Muscle layer of colon (tissue), 2 donors: Measurements from ENCODE around the gene RAMP3.

Source experiments
- H3K27ac ChIP-seq: one replicate; pipeline ENCODE4 v1.7.0; 2013; ENCODE audit warnings: low read depth, mild to moderate bottlenecking, low read length, moderate library complexity
- H3K27me3 ChIP-seq, 2 donors: one replicate each; pipeline ENCODE4 v1.7.0; 2013; ENCODE audit warnings: low read length in 2 of 2, mild to moderate bottlenecking in 2 of 2; ENCODE audit not compliant: insufficient read depth in 2 of 2, control insufficient read depth in 1 of 2
- H3K36me3 ChIP-seq: one replicate; pipeline ENCODE4 v1.7.0; 2013; ENCODE audit warnings: mild to moderate bottlenecking, low read length; ENCODE audit not compliant: insufficient read depth
- H3K4me1 ChIP-seq: one replicate; pipeline ENCODE4 v1.7.0; 2013; ENCODE audit warnings: mild to moderate bottlenecking, low read length; ENCODE audit not compliant: insufficient read depth
- H3K4me3 ChIP-seq, 2 donors: one replicate each; pipeline ENCODE4 v1.7.0; 2013; ENCODE audit warnings: low read length in 2 of 2, low read depth in 1 of 2, mild to moderate bottlenecking in 1 of 2, moderate library complexity in 1 of 2
- H3K9ac ChIP-seq: one replicate; pipeline ENCODE4 v1.7.0; 2013; ENCODE audit warnings: low read length
- H3K9me3 ChIP-seq: one replicate; pipeline ENCODE4 v1.7.0; 2013; ENCODE audit warnings: mild to moderate bottlenecking, low read length
- donor health status: abdominal sarcoma.
- donor health status: Adenocarcinoma of cecum.

Gene RAMP3

GRCh38 chr7:45122975-45123860 lies 34.4 kb upstream of the RAMP3 start:
- no peaks in the 10 kb centered on the region for H3K9me3 ChIP-seq
- no peak overlapping the region for H3K27ac ChIP-seq
- H3K27me3 ChIP-seq = no peaks in the 10 kb centered on the region
- no peaks in the 10 kb centered on the region for H3K4me1 ChIP-seq
- no peak overlapping the region for H3K9ac ChIP-seq
- no peaks in the 10 kb centered on the region for H3K36me3 ChIP-seq
- no peak overlapping the region for H3K4me3 ChIP-seq

DNA sequence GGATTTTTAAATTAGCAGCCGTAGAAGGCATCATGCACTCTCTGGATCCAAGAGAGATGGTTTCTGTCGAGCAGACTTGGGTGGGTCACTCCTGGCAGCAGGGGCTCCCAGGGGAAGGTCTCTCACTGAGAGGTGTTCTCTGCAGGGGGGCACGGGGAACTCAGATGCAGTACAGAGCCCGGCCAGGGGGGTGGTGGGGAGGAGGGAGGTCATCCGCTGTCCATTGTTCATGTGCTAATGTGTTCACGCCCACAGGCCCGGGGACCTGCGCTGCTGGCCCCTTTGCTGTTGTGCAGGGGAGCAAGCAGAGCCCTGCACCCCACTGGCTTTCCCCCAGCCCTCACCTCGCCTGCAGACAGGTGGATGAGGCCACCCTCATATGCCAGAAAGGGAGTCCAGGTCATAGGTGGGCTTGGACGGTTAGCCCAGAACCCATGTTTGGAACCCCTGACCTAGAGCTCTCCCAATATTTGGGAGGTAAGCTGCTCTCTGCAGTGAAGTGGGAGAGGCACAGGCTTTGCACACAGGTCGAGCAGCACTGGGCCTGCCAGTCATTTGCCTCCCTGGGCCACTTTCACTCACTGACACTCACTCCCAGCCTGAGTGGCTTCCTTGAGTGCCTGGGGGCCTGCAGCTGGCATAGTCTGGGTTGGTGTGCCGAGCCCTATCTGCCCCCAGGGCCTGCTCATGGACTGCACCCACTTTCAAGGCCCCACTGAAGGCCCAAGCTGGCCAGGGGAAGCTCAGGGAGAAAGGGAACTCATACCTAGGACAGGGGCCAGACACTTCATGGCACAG lies 33.5 kb upstream of the RAMP3 start:
- H3K27ac ChIP-seq = no peak overlapping the region
- H3K4me3 ChIP-seq = no peak overlapping the region
- H3K9me3 ChIP-seq = no peaks in the 10 kb centered on the region
- H3K4me1 ChIP-seq = no peaks in the 10 kb centered on the region
- H3K36me3 ChIP-seq = no peaks in the 10 kb centered on the region
- H3K27me3 ChIP-seq = no peaks in the 10 kb centered on the region
- H3K9ac ChIP-seq = no peak overlapping the region

GRCh38 chr7:45125193-45125904 lies 32.2 kb upstream of the RAMP3 start:
- H3K36me3 ChIP-seq = no peaks in the 10 kb centered on the region
- H3K27me3 ChIP-seq = no peaks in the 10 kb centered on the region
- no peaks in the 10 kb centered on the region for H3K9me3 ChIP-seq
- no peaks in the 10 kb centered on the region for H3K4me1 ChIP-seq
- H3K9ac ChIP-seq = no peak overlapping the region
- no peak overlapping the region for H3K4me3 ChIP-seq
- no peak overlapping the region for H3K27ac ChIP-seq

DNA sequence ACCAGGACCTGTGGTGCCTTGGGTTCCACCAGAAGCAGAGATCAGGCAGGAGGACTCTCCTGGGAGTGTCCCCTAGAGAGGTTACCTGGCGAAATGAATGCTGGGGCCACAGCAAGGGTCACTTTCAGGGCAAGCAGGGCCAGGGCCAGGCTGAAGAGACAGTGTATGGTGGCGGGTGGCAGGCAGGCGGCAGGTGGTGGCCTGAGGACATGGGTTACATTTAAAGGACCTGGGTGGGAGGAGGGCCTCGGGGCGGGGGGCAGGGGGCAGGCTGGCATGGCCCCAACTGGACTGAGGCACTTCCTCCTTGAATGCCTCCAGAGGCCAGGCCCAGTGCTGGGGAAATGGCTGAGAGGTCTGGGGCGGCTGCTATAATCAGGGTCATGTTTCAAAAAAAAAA lies 31.4 kb upstream of the RAMP3 start:
- H3K4me3 ChIP-seq = no peak overlapping the region

DNA sequence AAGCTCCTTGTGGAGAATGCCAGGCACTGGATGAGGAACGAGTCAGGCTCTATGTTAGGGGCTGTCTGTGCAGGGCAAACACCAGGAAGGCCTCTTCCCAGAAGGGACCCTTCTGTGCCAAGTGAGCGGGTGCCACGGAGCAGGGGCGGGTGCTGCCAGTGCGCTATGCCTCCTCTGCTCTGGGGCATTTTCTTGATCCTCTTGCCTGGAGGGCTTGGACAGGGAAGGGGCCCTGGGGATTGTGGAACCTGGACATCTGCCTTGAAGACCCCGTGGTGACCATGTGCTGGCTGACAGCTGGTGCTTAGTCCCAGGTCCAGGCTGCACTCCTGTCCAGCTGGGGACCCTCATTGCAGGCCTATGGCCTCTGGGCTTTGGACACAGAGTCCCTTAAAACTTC lies 30.7 kb upstream of the RAMP3 start:
- H3K27me3 ChIP-seq = no peaks in the 10 kb centered on the region
- H3K36me3 ChIP-seq = no peaks in the 10 kb centered on the region
- no peaks in the 10 kb centered on the region for H3K9me3 ChIP-seq
- no peak overlapping the region for H3K9ac ChIP-seq
- H3K4me1 ChIP-seq = no peaks in the 10 kb centered on the region
- H3K27ac ChIP-seq = no peak overlapping the region
- H3K4me3 ChIP-seq = no peak overlapping the region

More for the DNA sequence above, 31.4 kb upstream of the RAMP3 start:
- Histone ChIP-seq H3K9me3 (no peaks in the 10 kb centered on the region), H3K4me1 (no peaks in the 10 kb centered on the region), H3K27ac (no peak overlapping the region), H3K36me3 (no peaks in the 10 kb centered on the region), H3K27me3 (no peaks in the 10 kb centered on the region), H3K9ac (no peak overlapping the region)

GRCh38 chr7:45129181-45129800 lies 28.3 kb upstream of the RAMP3 start:
- H3K36me3 ChIP-seq = no peaks in the 10 kb centered on the region
- no peaks in the 10 kb centered on the region for H3K9me3 ChIP-seq
- no peak overlapping the region for H3K27ac ChIP-seq

DNA sequence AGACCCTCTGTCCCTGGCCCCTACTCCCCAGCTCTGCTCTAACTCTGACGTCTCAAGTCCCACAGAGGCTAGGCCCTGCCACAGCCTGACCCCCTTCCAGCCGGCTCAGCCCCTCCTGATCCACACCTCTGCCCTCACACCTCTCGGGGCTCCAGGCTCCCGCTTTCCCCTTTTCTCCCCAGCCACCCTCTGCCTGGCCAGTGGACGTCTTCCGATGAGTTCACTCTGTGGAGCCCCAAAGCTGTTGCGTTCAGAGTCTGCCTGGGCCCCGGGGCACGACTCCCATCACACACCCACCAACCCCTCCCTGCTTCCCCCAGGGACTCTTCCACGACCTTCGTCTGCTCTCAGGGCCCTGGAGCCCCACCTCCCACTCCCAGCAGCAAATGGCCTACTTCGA lies 27.7 kb upstream of the RAMP3 start:
- Histone ChIP-seq H3K9me3 (no peaks in the 10 kb centered on the region), H3K36me3 (no peaks in the 10 kb centered on the region), H3K4me3 (no peak overlapping the region), H3K27me3 (no peaks in the 10 kb centered on the region), H3K4me1 (no peaks in the 10 kb centered on the region), H3K9ac (no peak overlapping the region), H3K27ac (no peak overlapping the region)

More at GRCh38 chr7:45129181-45129800, 28.3 kb upstream of the RAMP3 start:
- no peak overlapping the region for H3K9ac ChIP-seq
- H3K4me3 ChIP-seq = no peak overlapping the region
- H3K27me3 ChIP-seq = no peaks in the 10 kb centered on the region
- no peaks in the 10 kb centered on the region for H3K4me1 ChIP-seq

DNA sequence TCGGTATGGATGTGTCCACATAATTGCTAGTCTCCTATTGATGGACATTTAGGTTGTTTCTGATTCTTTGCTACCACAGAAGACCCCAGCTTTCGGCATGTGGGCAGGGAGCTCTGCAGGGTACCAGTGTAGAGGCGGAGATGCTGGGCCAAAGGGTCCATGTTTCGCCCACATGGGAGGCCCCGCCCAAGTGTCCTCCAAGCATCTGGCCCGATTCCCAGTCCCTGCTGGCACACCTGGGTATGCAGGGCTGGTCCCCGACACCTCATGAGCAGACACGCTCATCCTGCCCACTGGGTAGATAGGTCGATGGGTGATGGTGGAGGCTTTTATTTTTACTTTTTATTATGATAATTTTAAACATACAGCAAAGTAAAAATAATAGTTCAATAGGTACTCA lies 26.7 kb upstream of the RAMP3 start:
- Histone ChIP-seq H3K4me1 (no peaks in the 10 kb centered on the region), H3K36me3 (no peaks in the 10 kb centered on the region), H3K4me3 (no peak overlapping the region), H3K9me3 (no peaks in the 10 kb centered on the region), H3K27me3 (no peaks in the 10 kb centered on the region), H3K9ac (no peak overlapping the region), H3K27ac (no peak overlapping the region)

DNA sequence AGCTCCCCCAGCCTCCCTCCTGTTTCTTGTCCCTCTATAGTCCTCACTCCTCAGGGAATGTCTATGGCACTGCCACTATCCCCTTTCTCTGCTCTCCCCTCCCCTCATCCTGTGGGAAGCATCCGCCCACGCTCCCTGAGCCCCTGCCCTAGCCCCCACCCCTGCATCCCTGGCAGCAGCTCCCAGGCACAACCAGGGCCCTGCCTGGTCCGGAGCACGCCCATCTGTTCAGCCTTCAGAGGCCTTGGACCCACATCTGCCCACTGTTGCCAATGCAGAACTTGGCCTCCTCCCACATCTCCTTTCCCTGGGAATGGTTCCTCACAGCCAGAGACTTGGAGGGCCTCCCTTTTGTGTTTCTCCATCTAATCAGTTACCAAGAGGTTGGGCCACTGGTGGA lies 25.7 kb upstream of the RAMP3 start:
- no peak overlapping the region for H3K4me3 ChIP-seq
- H3K27me3 ChIP-seq = no peaks in the 10 kb centered on the region
- H3K4me1 ChIP-seq = no peaks in the 10 kb centered on the region
- H3K36me3 ChIP-seq = no peaks in the 10 kb centered on the region
- no peak overlapping the region for H3K9ac ChIP-seq
- H3K9me3 ChIP-seq = no peaks in the 10 kb centered on the region
- H3K27ac ChIP-seq = no peak overlapping the region

DNA sequence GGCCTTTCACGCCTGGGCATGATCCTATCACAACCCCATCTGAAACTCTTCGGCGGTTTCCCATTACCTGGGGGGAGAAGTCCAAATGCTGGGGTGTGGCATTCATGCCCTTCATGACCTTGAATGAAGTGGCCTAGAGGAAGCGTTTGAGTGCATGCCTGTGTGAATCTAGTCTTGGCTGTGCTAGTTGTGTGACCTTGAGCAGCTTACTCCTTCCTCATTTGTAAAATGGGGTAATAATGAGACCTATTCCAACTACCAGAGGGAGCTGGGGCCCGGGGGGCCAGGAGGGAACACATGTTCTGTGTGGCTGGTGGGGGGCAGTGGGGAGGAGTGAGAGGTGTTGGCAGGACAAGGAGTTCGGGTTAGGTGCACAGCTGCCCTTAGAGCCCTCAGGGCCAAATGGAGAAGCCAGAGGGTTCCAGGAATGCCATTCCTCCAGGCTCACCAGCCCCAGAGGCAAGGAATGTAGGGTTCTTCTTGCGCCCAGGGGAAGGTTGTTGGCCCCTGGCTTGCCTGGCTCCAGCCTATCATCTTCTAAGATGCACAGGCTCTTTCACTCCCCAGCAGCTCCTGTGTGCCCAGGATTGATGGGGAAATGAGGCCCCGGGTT lies 24.8 kb upstream of the RAMP3 start:
- Histone ChIP-seq H3K4me1 (no peaks in the 10 kb centered on the region), H3K27ac (no peak overlapping the region), H3K27me3 (no peaks in the 10 kb centered on the region), H3K9ac (no peak overlapping the region), H3K9me3 (no peaks in the 10 kb centered on the region), H3K36me3 (no peaks in the 10 kb centered on the region), H3K4me3 (no peak overlapping the region)

- no peak overlapping the region for H3K4me3 ChIP-seq
- H3K27me3 ChIP-seq = no peaks in the 10 kb centered on the region
- no peaks in the 10 kb centered on the region for H3K36me3 ChIP-seq
- H3K27ac ChIP-seq = no peak overlapping the region
- no peak overlapping the region for H3K9ac ChIP-seq
- no peaks in the 10 kb centered on the region for H3K4me1 ChIP-seq
- H3K9me3 ChIP-seq = no peaks in the 10 kb centered on the region
These were observed 24.2 kb upstream of the RAMP3 start for GRCh38 chr7:45133352-45133751.
